RWPE2 (cell line): Measurements from ENCODE around the gene GEMIN4.

Experiments
- ATAC-seq: fragments of 200-7000 bp; cut with Tn5 transposase; 3 replicates; pipeline ENCODE4 v1.9.1; 2021; ENCODE audit warnings: low read depth
- DNase-seq: peaks from one replicate; pipeline ENCODE4 v3.0.0-alpha.2; 2020; ENCODE audit warnings: low spot score
- H3K27ac ChIP-seq: fragments of 450-650 bp; 2 replicates; pipeline ENCODE4 v1.5.1; 2017; ENCODE audit warnings: mild to moderate bottlenecking; ENCODE audit not compliant: poor library complexity, severe bottlenecking
- H3K27me3 ChIP-seq: fragments of 250-450 bp; sonication (Bioruptor Pico); 2 replicates; pipeline ENCODE4 v1.5.1; 2021; ENCODE audit warnings: mild to moderate bottlenecking, moderate library complexity; ENCODE audit not compliant: insufficient read depth, poor library complexity, severe bottlenecking
- H3K36me3 ChIP-seq: fragments of 250-450 bp; sonication (Bioruptor Pico); 2 replicates; pipeline ENCODE4 v1.5.1; 2020; ENCODE audit warnings: low read depth, mild to moderate bottlenecking, moderate library complexity
- H3K4me1 ChIP-seq: fragments of 250-450 bp; sonication (Bioruptor Pico); 2 replicates; pipeline ENCODE4 v1.5.1; 2021; ENCODE audit warnings: mild to moderate bottlenecking, moderate library complexity; ENCODE audit not compliant: insufficient read depth, poor library complexity, severe bottlenecking
- H3K4me3 ChIP-seq: fragments of 250-450 bp; sonication (Bioruptor Pico); 2 replicates; pipeline ENCODE4 v1.5.1; 2021; ENCODE audit warnings: mild to moderate bottlenecking, moderate library complexity; ENCODE audit not compliant: severe bottlenecking
- H3K9me3 ChIP-seq: fragments of 250-450 bp; sonication (Bioruptor Pico); 2 replicates; pipeline ENCODE4 v1.5.1; 2021; ENCODE audit warnings: mild to moderate bottlenecking, moderate library complexity; ENCODE audit not compliant: severe bottlenecking
- TF ChIP-seq, protein P1 (sequence below): fragments of 450-650 bp; IDR thresholded peaks from one replicate; pipeline ENCODE4 v1.5.1; 2017; ENCODE audit warnings: mild to moderate bottlenecking, moderate library complexity; ENCODE audit not compliant: poor library complexity, severe bottlenecking

The GEMIN4 gene

DNA sequence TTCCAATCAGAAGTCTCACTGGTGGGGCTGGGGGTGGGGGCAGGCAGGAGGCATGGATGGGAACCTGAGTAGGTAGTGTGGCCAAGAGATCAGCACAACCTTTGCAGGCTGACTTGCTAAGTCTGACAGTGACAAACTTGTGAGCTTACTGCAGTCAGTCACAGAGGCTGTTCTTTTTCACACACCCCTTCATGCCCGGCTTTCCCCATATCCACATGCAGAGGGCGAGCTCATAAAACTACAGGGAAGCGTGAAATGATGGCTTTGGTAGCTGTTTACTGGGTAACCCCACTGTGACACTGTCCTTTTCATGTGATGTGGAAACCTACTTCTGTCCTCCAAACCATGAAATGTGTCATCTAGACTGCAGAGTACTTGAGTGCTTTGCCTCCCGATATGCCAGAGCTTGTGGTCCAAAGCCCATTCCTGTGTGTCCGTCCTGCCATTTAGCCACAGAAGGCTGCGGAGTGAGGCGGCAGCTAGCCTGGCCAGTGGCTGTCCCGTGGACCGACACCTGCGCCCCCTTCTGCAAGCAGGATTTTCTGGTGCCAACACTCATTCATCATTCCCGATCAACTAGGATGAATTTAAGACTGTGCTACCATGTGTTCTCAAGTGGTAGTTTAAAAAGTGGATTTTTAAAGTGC, 9.8 kb downstream of the GEMIN4 start:
- H3K9me3 ChIP-seq, result no peaks in the 10 kb centered on the region
- no peak overlapping the region for H3K27ac ChIP-seq
- no peaks in the 10 kb centered on the region for H3K4me1 ChIP-seq
- ATAC-seq (no peak; the same call in 2 of the 3 replicates), DNase-seq (no peak)
- TF ChIP-seq, protein P1, sequence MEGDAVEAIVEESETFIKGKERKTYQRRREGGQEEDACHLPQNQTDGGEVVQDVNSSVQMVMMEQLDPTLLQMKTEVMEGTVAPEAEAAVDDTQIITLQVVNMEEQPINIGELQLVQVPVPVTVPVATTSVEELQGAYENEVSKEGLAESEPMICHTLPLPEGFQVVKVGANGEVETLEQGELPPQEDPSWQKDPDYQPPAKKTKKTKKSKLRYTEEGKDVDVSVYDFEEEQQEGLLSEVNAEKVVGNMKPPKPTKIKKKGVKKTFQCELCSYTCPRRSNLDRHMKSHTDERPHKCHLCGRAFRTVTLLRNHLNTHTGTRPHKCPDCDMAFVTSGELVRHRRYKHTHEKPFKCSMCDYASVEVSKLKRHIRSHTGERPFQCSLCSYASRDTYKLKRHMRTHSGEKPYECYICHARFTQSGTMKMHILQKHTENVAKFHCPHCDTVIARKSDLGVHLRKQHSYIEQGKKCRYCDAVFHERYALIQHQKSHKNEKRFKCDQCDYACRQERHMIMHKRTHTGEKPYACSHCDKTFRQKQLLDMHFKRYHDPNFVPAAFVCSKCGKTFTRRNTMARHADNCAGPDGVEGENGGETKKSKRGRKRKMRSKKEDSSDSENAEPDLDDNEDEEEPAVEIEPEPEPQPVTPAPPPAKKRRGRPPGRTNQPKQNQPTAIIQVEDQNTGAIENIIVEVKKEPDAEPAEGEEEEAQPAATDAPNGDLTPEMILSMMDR, result no peak
- peaks cover 98% of the 10 kb centered on the region for H3K36me3 ChIP-seq
- no peak overlapping the region for H3K4me3 ChIP-seq
- no peaks in the 10 kb centered on the region for H3K27me3 ChIP-seq

DNA sequence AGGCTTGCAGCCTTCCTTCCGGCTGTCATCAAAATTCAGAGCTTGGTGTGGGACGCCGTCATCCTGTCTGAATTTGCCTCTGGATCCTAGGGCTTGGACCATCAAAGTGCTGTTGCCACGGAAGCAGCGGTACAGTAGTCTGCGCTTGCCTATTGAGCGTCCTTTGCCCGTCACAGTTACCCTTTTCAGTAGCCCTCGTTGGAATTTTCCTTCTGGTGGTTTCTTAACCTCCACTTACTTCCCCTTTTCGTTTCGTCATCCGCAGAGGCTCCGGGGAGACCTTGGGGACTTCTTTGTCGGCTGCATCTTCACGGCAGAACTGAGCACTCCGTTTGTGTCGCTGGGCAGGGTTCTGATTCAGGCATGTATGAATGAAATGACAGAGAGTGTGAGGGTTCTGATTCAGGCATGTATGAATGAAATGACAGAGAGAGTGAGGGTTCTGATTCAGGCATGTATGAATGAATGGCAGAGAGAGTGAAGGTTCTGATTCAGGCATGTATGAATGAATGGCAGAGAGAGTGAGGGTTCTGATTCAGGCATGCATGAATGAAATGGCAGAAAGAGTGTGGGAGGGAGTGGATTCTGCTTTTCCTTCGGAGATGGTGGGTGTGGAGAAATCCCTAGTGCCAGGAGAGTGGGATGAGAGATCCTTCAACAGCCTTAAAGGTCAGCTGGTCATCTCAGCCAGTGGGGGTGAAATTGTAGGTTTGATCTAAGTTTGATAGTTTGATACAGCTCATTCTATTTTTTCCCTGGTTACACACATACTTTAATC, 11.6 kb downstream of the GEMIN4 start:
- H3K27me3 ChIP-seq, result no peaks in the 10 kb centered on the region
- no peaks in the 10 kb centered on the region for H3K9me3 ChIP-seq
- peaks cover 98% of the 10 kb centered on the region for H3K36me3 ChIP-seq
- no peak for DNase-seq
- no peak overlapping the region for H3K27ac ChIP-seq
- H3K4me1 ChIP-seq, result no peaks in the 10 kb centered on the region
- no peak for ATAC-seq
- H3K4me3 ChIP-seq, result no peak overlapping the region
- TF ChIP-seq, protein P1, result no peak

DNA sequence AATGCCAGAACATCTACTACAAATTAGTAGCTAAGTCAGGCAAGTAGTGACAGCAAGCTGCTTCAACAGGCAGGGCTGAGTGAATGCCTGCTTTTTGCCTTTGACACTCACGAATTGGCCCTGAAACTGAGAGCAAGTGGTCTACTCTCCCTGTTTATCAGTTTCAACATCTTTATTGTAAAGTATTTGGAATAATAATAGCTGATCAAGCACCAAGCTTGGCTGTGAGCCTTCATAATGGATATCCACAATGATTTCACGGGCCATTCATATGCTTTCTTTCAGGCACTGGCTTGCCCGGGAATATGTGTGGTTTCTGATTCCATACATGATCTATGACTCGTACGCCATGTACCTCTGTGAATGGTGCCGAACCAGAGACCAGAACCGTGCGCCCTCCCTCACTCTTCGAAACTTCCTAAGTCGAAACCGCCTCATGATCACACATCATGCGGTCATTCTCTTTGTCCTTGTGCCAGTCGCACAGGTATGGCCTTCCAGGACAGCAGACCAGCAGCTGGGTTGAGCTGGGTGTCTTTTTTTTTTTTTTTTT, 14.4 kb downstream of the GEMIN4 start:
- TF ChIP-seq, protein P1, result no peak
- Histone ChIP-seq H3K9me3 (no peaks in the 10 kb centered on the region), H3K27ac (peak overlapping the region; percentile 6), H3K36me3 (peaks cover 90% of the 10 kb centered on the region), H3K4me3 (no peak overlapping the region), H3K4me1 (peaks cover 4% of the 10 kb centered on the region), H3K27me3 (no peaks in the 10 kb centered on the region)
- DNase-seq (no peak), ATAC-seq (no peak)

DNA sequence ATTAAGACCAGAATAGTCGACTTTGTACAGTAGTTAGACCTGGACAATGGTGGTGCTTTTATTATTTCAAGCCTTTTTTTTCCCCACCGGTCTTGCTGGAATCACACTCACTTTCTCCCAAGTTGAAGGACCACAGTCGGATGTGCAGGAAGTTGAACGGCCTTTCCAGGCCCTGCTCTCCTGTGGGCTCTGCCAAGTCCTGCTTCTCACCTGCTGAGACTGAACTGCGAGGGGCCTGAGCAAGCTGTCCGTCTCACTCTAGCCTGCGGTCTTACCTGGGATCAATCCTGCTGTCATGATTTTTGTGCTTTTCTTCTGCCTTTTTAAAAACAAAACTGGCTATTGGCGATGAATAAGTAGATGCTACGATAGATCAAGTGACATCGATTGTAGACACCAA, 18.3 kb downstream of the GEMIN4 start:
- ATAC-seq (no peak), DNase-seq (no peak)
- H3K4me1 ChIP-seq, result peaks cover 19% of the 10 kb centered on the region
- peaks cover 53% of the 10 kb centered on the region for H3K36me3 ChIP-seq
- no peaks in the 10 kb centered on the region for H3K9me3 ChIP-seq
- H3K4me3 ChIP-seq, result peak overlapping the region; percentile 95
- no peaks in the 10 kb centered on the region for H3K27me3 ChIP-seq
- TF ChIP-seq, protein P1, result no peak
- H3K27ac ChIP-seq, result peak overlapping the region; percentile 71
